ENCODE results near the gene C4A. TPM values are rescaled to one million over a fixed set of nuclear protein-coding genes. Genes with fewer than 3 reads are reported as not detected.
"Not testable (repeated sequence)": the region's sequence is repeated elsewhere in the genome, so short reads cannot be mapped to it uniquely, and the experiment has no call there.

C4A gene
- polyA plus RNA-seq, 3 donors, result 13.7 to 26.8 (median 16.1) TPM

DNA sequence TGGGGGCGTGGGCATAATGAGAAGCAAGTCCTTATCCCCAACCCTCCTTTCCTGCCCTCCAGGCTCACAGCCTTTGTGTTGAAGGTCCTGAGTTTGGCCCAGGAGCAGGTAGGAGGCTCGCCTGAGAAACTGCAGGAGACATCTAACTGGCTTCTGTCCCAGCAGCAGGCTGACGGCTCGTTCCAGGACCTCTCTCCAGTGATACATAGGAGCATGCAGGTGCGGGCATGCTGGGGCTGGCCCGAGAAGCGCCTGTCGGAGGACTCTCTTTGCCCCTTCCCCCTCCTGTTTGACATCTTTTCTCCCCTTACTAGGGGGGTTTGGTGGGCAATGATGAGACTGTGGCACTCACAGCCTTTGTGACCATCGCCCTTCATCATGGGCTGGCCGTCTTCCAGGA is 46.8 kb downstream of the C4A start:
- not testable (repeated sequence) for DNase-seq

- not testable (repeated sequence) for DNase-seq
These were observed 47.7 kb downstream of the C4A start for GRCh38 chr6:32029553-32029952.

GRCh38 chr6:32035283-32036013 is 53.6 kb downstream of the C4A start:
- DNase-seq, result not testable (repeated sequence)

GRCh38 chr6:32037136-32037535 is 55.3 kb downstream of the C4A start:
- not testable (repeated sequence) for DNase-seq

- not testable (repeated sequence) for DNase-seq
These were observed 56.0 kb downstream of the C4A start, which contains the start of gene CYP21A2 for GRCh38 chr6:32037598-32038524. TSS of gene CYP21A2 (plus strand) at chr6:32038415. CDS start at chr6:32038423, 8 bp downstream.

GRCh38 chr6:32038878-32039277 is 57.0 kb downstream of the C4A start:
- DNase-seq, result not testable (repeated sequence)

DNA sequence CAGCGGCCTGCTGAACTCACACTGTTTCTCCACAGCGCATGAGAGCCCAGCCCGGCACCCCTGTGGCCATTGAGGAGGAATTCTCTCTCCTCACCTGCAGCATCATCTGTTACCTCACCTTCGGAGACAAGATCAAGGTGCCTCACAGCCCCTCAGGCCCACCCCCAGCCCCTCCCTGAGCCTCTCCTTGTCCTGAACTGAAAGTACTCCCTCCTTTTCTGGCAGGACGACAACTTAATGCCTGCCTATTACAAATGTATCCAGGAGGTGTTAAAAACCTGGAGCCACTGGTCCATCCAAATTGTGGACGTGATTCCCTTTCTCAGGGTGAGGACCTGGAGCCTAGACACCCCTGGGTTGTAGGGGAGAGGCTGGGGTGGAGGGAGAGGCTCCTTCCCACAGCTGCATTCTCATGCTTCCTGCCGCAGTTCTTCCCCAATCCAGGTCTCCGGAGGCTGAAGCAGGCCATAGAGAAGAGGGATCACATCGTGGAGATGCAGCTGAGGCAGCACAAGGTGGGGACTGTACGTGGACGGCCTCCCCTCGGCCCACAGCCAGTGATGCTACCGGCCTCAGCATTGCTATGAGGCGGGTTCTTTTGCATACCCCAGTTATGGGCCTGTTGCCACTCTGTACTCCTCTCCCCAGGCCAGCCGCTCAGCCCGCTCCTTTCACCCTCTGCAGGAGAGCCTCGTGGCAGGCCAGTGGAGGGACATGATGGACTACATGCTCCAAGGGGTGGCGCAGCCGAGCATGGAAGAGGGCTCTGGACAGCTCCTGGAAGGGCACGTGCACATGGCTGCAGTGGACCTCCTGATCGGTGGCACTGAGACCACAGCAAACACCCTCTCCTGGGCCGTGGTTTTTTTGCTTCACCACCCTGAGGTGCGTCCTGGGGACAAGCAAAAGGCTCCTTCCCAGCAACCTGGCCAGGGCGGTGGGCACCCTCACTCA is 57.7 kb downstream of the C4A start:
- not testable (repeated sequence) for DNase-seq

GRCh38 chr6:32040299-32041049 is 58.6 kb downstream of the C4A start:
- DNase-seq, result not testable (repeated sequence)

GRCh38 chr6:32041050-32041321 is 59.1 kb downstream of the C4A start:
- not testable (repeated sequence) for DNase-seq

GRCh38 chr6:32041385-32041784 is 59.5 kb downstream of the C4A start:
- DNase-seq, result not testable (repeated sequence)

DNA sequence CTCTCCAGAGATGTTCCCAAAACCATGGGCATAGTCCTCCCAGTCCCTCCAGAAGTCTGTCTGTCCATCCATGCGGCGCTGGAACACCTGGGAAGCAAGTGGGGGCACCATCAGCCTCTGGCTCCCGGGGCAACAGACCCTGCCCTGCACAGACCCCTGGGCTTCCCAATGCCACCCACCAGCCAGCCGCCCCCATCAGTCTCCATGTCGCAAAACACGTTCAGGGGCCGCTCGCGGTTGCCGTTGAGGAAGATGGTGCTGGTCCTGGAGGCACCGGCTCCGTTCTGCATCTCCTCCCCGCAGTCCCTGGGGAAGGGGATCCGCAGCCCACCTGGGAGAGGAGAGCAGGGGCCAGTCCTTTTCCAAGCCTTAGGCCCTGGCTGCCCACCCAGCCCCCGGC is 60.4 kb downstream of the C4A start:
- DNase-seq, result not testable (repeated sequence)

GRCh38 chr6:32043589-32044380 is 61.9 kb downstream of the C4A start:
- not testable (repeated sequence) for DNase-seq

DNA sequence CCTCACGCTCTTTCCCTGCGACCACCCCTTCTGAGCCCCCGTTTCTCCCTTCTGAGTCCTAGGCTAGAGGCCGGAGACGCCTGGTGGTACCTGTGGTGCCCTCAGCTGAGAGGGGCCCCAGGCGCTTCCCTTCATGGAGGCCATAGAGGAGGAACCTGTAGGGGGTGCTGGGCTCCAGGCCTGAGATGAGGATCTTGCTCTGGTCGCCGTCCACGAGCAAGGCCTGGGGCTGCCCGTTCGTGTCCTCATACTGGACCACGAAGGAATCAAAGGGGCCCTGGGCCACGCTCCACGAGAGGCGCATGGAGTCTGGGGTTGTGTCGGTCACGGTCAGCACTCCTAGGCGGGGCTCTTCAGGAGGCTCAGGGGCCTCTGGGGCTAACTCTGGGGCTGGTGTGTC is 63.1 kb downstream of the C4A start:
- DNase-seq, result not testable (repeated sequence)

DNA sequence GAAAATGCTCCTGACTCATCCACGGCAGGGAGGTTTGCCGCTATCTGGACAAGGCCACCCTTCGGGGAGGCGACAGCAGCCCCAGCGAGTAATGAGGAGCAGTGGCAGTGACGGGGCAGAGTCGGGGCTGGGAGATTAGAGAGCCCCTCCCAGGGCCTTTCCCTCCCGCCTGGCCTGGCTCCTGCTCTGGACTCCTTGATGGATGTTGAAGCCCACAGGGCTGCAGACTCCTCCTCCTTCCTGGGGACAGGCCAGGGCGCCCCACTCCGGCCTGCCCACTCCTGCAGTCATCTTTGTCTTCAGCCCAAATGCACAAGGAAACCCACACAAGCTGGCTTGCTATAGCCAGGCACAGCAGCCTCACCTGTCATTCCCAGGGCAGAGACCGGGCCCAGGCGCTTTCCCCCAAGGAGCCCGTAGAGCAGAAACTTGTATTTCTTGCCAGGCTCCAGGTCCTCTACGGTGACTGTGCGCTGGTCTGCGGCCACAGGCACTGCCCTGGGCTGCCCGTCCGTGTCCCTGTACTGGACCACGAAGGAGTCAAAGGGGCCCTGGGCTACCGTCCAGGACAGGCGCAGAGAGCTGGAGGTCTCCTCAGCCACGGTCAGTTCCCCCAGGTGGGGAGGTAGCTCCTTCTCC is 64.1 kb downstream of the C4A start:
- DNase-seq, result no peak

- no peak for DNase-seq
These were observed 64.7 kb downstream of the C4A start for GRCh38 chr6:32046450-32047083.

DNA sequence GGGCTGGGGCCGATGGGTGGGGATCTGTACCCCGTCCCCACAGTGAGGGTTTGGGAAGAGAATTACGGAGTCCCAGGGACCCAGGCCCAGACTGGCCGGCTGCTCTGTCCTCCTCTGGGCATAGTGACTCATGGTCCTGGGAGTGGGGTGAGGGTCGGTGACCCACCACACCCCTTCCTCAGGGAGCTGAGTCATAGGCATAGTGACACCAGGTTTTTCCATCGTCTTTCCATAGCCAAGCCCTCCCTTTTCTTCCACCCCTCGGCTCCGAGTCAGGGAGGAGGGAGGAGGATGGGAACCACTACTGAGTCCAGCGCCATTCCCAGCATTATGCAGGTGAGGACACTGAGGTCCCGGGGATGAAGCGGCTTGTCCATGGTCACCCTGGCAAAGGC is 65.2 kb downstream of the C4A start:
- no peak for DNase-seq

DNA sequence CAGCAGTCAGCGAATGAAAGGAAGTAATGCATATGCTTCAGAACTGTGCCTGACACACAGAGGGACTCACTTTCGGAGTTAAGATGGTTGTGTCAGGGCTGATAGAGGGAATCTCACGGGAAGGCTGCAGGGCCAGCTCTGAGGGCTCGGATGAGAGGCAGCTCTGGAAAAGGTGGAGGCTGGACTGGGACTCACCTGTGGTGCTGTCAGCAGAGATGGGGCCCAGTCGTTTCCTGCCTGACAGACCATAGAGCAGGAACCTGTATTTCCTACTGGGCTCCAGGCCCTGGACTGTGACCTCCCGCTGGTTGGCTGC is 65.6 kb downstream of the C4A start:
- DNase-seq, result no peak

DNA sequence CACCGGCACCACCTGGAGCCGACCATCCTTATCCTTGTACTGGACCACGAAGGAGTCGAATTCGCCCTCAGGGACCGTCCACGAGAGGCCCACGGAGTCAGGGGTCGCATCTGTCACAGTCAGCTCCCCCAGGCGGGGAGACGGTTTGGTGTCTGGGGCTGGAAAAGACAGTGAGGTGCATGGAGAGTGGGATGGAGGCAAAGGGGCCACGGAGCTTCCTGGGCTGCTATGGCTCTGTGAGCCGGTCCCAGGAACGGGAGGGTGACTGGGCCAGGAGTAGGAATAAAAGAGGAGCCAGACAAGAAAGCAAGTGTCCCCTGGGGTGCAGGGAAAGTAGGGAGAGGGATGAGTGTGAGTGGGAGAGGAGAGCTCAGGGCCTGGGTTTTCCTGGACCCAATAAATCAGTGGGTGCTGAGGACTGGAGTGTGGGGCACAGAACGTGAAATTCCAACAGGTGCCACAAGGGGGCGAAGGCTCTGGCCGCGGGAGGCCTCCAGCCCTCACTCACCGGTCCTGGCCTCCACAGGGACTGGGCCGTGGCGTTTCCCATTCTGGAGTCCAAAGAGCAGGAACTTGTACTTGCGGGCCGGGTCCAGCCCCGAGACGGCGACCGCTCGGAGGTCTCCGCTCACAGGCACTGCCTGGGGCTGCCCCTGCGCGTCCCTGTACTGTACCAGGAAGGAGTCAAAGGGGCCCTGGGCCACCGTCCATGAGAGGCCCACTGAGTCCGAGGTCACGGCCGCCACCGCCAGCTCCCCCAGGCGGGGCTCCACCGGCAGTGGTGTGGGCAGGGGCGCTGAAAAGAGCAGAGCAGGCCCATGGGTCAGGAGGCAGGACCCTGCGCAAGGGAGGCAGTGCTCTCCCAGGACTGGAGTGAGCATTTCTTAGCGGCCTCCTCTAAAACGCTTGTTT is 66.3 kb downstream of the C4A start:
- peak; percentile 58 for DNase-seq

Data from renal pelvis (tissue), 4 donors.